MCF 10A (cell line): ENCODE results near the gene RAX2. TPM values are rescaled to one million over a fixed set of nuclear protein-coding genes. Genes with fewer than 3 reads are reported as not detected.

Source experiments
- BruUV-seq: library from RNA; stranded (reverse); fragments of 400-500 nt; replicated peaks from 2 replicates; lab custom pipeline; 2021; lab: Mats Ljungman, UMichigan
- CTCF ChIA-PET: fragments of 300-600 bp; sonication (Branson Sonifier 250); formaldehyde crosslinking; extraction: SDS; loops from one replicate; lab custom pipeline; 2021; ENCODE audit warnings: antibody characterized with exemption, inconsistent platforms; lab: Yijun Ruan, JAX
- POLR2A ChIA-PET: fragments of 300-600, 350-650 bp; sonication (Branson Sonifier 250); formaldehyde crosslinking; extraction: SDS; loops from one replicate; lab custom pipeline; 2020; ENCODE audit warnings: antibody characterized with exemption, inconsistent platforms; lab: Yijun Ruan, JAX
- DNase-seq: peaks from one replicate; pipeline ENCODE4 v3.0.0-alpha.2; 2018; ENCODE audit not compliant: unreplicated experiment
- H3K27ac Mint-ChIP-seq: one replicate; pipeline ENCODE4 v1.8.0; 2022; ENCODE audit warnings: mild to moderate bottlenecking, low read depth, mixed read lengths; ENCODE audit not compliant: unreplicated experiment
- H3K27me3 Mint-ChIP-seq: one replicate; pipeline ENCODE4 v1.8.0; 2022; ENCODE audit warnings: mixed read lengths; ENCODE audit not compliant: insufficient read depth, unreplicated experiment
- H3K36me3 Mint-ChIP-seq: one replicate; pipeline ENCODE4 v1.8.0; 2022; ENCODE audit warnings: mild to moderate bottlenecking, moderate library complexity, mixed read lengths; ENCODE audit not compliant: insufficient read depth, unreplicated experiment
- H3K4me1 Mint-ChIP-seq: one replicate; pipeline ENCODE4 v1.8.0; 2022; ENCODE audit warnings: mixed read lengths; ENCODE audit not compliant: insufficient read depth, unreplicated experiment
- H3K4me3 Mint-ChIP-seq: one replicate; pipeline ENCODE4 v1.8.0; 2022; ENCODE audit warnings: mild to moderate bottlenecking, moderate library complexity, mixed read lengths; ENCODE audit not compliant: unreplicated experiment
- H3K9me3 Mint-ChIP-seq: one replicate; pipeline ENCODE4 v1.8.0; 2022; ENCODE audit warnings: mixed read lengths; ENCODE audit not compliant: unreplicated experiment
- intact Hi-C: fragments of 100-400 bp; cut with micrococcal nuclease; formaldehyde crosslinking; loops from 2 replicates; pipeline ENCODE4 v1.14.1; 2022
- total RNA-seq: library from RNA; stranded (reverse); gene quantifications from 2 replicates; pipeline ENCODE4 v1.2.3, GENCODE V29; 2022
- TF ChIP-seq, protein P1 (sequence below): fragments of 200-600 bp; IDR thresholded peaks from one replicate; pipeline ENCODE4 v1.8.0; 2022; ENCODE audit warnings: antibody characterized with exemption, mild to moderate bottlenecking; ENCODE audit not compliant: unreplicated experiment

RAX2 gene
- total RNA-seq, 1 experiment from 2014 or later: not detected

- H3K4me1 Mint-ChIP-seq: no peaks in the 10 kb centered on the region
- H3K27me3 Mint-ChIP-seq: peaks cover 24% of the 10 kb centered on the region
- ChIA-PET CTCF (no interaction called here), POLR2A (no interaction called here)
- no peaks in the 10 kb centered on the region for H3K36me3 Mint-ChIP-seq
- BruUV-seq: no TSS peak
- TF ChIP-seq, protein P1, sequence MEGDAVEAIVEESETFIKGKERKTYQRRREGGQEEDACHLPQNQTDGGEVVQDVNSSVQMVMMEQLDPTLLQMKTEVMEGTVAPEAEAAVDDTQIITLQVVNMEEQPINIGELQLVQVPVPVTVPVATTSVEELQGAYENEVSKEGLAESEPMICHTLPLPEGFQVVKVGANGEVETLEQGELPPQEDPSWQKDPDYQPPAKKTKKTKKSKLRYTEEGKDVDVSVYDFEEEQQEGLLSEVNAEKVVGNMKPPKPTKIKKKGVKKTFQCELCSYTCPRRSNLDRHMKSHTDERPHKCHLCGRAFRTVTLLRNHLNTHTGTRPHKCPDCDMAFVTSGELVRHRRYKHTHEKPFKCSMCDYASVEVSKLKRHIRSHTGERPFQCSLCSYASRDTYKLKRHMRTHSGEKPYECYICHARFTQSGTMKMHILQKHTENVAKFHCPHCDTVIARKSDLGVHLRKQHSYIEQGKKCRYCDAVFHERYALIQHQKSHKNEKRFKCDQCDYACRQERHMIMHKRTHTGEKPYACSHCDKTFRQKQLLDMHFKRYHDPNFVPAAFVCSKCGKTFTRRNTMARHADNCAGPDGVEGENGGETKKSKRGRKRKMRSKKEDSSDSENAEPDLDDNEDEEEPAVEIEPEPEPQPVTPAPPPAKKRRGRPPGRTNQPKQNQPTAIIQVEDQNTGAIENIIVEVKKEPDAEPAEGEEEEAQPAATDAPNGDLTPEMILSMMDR: no peak
- no peak overlapping the region for H3K4me3 Mint-ChIP-seq
- H3K27ac Mint-ChIP-seq: no peak overlapping the region
- no peak for DNase-seq
- intact Hi-C loops: no loop called here
- H3K9me3 Mint-ChIP-seq: peaks cover 8% of the 10 kb centered on the region
These were observed 18.2 kb upstream of the RAX2 start for GRCh38 chr19:3790209-3790734.

DNA sequence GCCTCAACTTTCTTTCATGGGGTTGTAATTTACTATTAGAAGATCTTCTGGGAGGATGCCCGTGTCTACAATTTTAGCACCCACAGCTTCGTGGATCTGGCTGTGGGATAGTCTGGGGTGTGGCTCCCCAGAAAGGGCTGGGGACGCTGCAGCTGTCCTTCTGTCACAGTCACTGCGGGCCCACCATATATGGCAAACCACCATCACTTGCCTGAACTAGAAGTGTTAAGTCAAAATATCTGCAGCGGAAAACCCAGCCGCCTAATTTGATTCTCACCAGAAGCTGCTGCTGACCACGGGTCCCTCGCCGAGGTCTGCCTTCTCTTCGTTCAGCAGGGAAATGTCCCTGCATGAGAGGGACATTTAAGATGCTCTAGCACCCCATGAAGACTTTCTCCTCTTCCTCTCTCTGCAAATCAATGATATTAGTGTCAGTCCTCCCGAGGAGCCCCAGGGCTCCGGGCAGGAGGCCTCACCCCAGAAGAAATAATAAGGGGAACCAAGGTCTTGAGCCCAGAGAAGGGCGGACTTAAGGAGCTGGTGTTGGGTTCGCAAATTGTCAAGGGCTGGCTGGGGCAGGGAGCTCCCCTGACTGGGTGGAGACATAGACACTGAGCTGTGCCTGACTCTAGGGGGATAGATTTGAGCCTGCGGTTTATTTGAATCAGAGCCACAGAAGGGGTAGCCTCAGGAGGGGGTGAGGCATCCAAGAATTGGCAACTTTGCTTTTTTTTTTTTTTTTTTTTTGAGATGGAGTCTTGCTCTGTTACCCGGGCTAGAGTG, 17.2 kb upstream of the RAX2 start:
- no peaks in the 10 kb centered on the region for H3K4me1 Mint-ChIP-seq
- H3K27ac Mint-ChIP-seq: no peak overlapping the region
- TF ChIP-seq, protein P1: no peak
- no TSS peak for BruUV-seq
- H3K36me3 Mint-ChIP-seq: no peaks in the 10 kb centered on the region
- no peak for DNase-seq
- H3K4me3 Mint-ChIP-seq: no peak overlapping the region
- ChIA-PET POLR2A (interaction anchor here (0.6 to 2.6 kb wide), 3 partner anchors 16 to 195 kb away, joined by 3 to 6 read pairs (median 5); partner anchors contain the start of gene MRPL54), CTCF (no interaction called here)
- peaks cover 8% of the 10 kb centered on the region for H3K9me3 Mint-ChIP-seq
- intact Hi-C loops: no loop called here
- peaks cover 33% of the 10 kb centered on the region for H3K27me3 Mint-ChIP-seq

- POLR2A ChIA-PET: no interaction called here
- TF ChIP-seq, protein P1: no peak
- H3K27ac Mint-ChIP-seq: no peak within 1 kb of the TSS
- H3K4me3 Mint-ChIP-seq: no peak within 1 kb of the TSS
- DNase-seq: no peak
- H3K36me3 Mint-ChIP-seq: no peaks in the 10 kb centered on the region
- H3K9me3 Mint-ChIP-seq: peaks cover 23% of the 10 kb centered on the region
- BruUV-seq: no TSS peak
- intact Hi-C loops: no loop called here
- no peaks in the 10 kb centered on the region for H3K4me1 Mint-ChIP-seq
- CTCF ChIA-PET: interaction anchor here (0.7 kb wide), 1 partner anchor 553 kb away, joined by 3 read pairs; no protein-coding TSS in a partner anchor
- H3K27me3 Mint-ChIP-seq: peaks cover 35% of the 10 kb centered on the region
These were observed 14.2 kb upstream of the RAX2 start, which contains the start of gene MATK for GRCh38 chr19:3785938-3786824. Gene MATK (minus strand): TSS chr19:3786381. CDS start chr19:3785135, 1,246 bp downstream.
